SK-N-SH (cell line): Measurements from ENCODE around the gene RBM33.

Experiments used
- EP300 ChIP-seq, 2 experiments: IDR thresholded peaks; 2 replicates each; pipeline versions ENCODE4 v1.4.0 to v1.6.1; 2012; ENCODE audit warnings: borderline replicate concordance in 1 of 2, low read depth in 1 of 2, low read length in 1 of 2
- FOSL2 ChIP-seq: IDR thresholded peaks from 2 replicates; pipeline ENCODE4 v1.4.0; 2012; ENCODE audit warnings: low read depth, mild to moderate bottlenecking, moderate library complexity, borderline replicate concordance
- TCF12 ChIP-seq: IDR thresholded peaks from 2 replicates; pipeline ENCODE4 v1.4.0; 2012
- TF ChIP-seq, protein P1 (sequence below): IDR thresholded peaks from 2 replicates; pipeline ENCODE4; 2012

DNA sequence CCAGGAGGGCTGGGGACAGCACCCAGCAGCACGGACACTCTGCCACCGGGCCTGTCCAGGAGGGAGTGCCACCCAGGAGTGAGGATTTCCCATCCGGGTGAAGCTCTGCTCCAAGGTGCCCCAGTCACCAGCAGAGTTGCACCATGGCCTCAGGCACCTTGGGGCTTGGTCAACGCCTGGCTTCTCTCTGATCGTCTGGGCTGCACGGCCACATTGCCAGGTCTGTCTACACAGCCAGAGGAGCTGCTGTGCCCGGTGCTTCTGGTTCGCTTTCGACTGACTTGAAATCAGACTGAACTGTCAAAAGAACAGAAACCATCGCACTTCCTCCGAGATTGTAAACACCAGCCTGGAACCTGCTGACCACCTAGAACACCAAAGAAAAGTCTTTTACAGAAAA is 155.8 kb downstream of the RBM33 start:
- TF ChIP-seq FOSL2 (no peak), TCF12 (no peak), EP300 (IDR thresholded peaks at IDR 0.05; ENCODE audit: borderline replicate concordance in 1 of 2, low read depth in 1 of 2, low read length in 1 of 2) (no peak)
- TF ChIP-seq, protein P1, sequence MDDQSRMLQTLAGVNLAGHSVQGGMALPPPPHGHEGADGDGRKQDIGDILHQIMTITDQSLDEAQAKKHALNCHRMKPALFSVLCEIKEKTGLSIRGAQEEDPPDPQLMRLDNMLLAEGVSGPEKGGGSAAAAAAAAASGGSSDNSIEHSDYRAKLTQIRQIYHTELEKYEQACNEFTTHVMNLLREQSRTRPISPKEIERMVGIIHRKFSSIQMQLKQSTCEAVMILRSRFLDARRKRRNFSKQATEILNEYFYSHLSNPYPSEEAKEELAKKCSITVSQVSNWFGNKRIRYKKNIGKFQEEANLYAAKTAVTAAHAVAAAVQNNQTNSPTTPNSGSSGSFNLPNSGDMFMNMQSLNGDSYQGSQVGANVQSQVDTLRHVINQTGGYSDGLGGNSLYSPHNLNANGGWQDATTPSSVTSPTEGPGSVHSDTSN, result no peak
